Neural cell (in vitro differentiated cells): ENCODE measurements around the gene C16orf74.

Source experiments
- EP300 ChIP-seq: fragments of 450-650 bp; conservative IDR thresholded peaks from 2 replicates; pipeline ENCODE4 v1.6.1; 2014; ENCODE audit warnings: antibody characterized with exemption, mild to moderate bottlenecking, moderate library complexity; ENCODE audit not compliant: poor library complexity, severe bottlenecking
- EZH2 ChIP-seq: fragments of 200-600, 300-800 bp; shearing (Covaris generic), sonication (generic); IDR thresholded peaks from 2 replicates; pipeline ENCODE4 v1.6.1; 2014; ENCODE audit warnings: antibody characterized with exemption, low read length, borderline replicate concordance, mild to moderate bottlenecking; ENCODE audit not compliant: insufficient read depth, poor library complexity, severe bottlenecking
- SMC3 ChIP-seq: fragments of 450-650 bp; conservative IDR thresholded peaks from 2 replicates; pipeline ENCODE4 v1.6.1; 2014; ENCODE audit warnings: antibody characterized with exemption, mild to moderate bottlenecking, moderate library complexity; ENCODE audit not compliant: poor library complexity
- TF ChIP-seq, protein P1 (sequence below): fragments of 450-650 bp; IDR thresholded peaks from 2 replicates; pipeline ENCODE4 v1.5.1; 2014; ENCODE audit warnings: antibody characterized with exemption, mild to moderate bottlenecking, moderate library complexity; ENCODE audit not compliant: poor library complexity, severe bottlenecking

- TF ChIP-seq SMC3 (no peak), EP300 (no peak), EZH2 (no peak)
- TF ChIP-seq, protein P1, sequence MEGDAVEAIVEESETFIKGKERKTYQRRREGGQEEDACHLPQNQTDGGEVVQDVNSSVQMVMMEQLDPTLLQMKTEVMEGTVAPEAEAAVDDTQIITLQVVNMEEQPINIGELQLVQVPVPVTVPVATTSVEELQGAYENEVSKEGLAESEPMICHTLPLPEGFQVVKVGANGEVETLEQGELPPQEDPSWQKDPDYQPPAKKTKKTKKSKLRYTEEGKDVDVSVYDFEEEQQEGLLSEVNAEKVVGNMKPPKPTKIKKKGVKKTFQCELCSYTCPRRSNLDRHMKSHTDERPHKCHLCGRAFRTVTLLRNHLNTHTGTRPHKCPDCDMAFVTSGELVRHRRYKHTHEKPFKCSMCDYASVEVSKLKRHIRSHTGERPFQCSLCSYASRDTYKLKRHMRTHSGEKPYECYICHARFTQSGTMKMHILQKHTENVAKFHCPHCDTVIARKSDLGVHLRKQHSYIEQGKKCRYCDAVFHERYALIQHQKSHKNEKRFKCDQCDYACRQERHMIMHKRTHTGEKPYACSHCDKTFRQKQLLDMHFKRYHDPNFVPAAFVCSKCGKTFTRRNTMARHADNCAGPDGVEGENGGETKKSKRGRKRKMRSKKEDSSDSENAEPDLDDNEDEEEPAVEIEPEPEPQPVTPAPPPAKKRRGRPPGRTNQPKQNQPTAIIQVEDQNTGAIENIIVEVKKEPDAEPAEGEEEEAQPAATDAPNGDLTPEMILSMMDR = peak; percentile 33
These were observed 1.9 kb upstream of the C16orf74 start for GRCh38 chr16:85752511-85753420.
